Progenitor cell of endocrine pancreas (in vitro differentiated cells): ENCODE results near the gene NPHP4. TPM values are rescaled to one million over a fixed set of nuclear protein-coding genes. Genes with fewer than 3 reads are reported as not detected.

Experiments used
- DNase-seq: peaks from one replicate; pipeline ENCODE4 v3.0.0; 2021; ENCODE audit warnings: low spot score; ENCODE audit not compliant: unreplicated experiment
- H3K27ac Mint-ChIP-seq: 2 replicates; pipeline ENCODE4 v1.8.0; 2021; ENCODE audit warnings: mild to moderate bottlenecking, moderate library complexity, mixed read lengths
- H3K27me3 Mint-ChIP-seq: 2 replicates; pipeline ENCODE4 v1.8.0; 2021; ENCODE audit warnings: mixed read lengths
- H3K36me3 Mint-ChIP-seq: 2 replicates; pipeline ENCODE4 v1.8.0; 2022; ENCODE audit warnings: mixed read lengths; ENCODE audit not compliant: insufficient read depth
- H3K4me1 Mint-ChIP-seq: 2 replicates; pipeline ENCODE4 v1.8.0; 2021; ENCODE audit warnings: low read depth, mixed read lengths
- H3K4me3 Mint-ChIP-seq: 2 replicates; pipeline ENCODE4 v1.8.0; 2021; ENCODE audit warnings: low read depth, mild to moderate bottlenecking, moderate library complexity, mixed read lengths
- H3K9me3 Mint-ChIP-seq: 2 replicates; pipeline ENCODE4 v1.8.0; 2021; ENCODE audit warnings: low read depth, mixed read lengths
- CTCF ChIP-seq: fragments of 200-600 bp; sonication (generic); IDR thresholded peaks from one replicate; pipeline ENCODE4 v1.5.0; 2021; ENCODE audit warnings: antibody characterized with exemption, mild to moderate bottlenecking; ENCODE audit not compliant: unreplicated experiment
- total RNA-seq: library from RNA; stranded (reverse); gene quantifications from 2 replicates; pipeline ENCODE4 v1.2.1, GENCODE V29; 2021

NPHP4 gene
- total RNA-seq, 1 donor from 2014 or later: 29.9 TPM

- H3K27me3 Mint-ChIP-seq: peaks cover 20% of the 10 kb centered on the region
- no peaks in the 10 kb centered on the region for H3K36me3 Mint-ChIP-seq
- no peaks in the 10 kb centered on the region for H3K9me3 Mint-ChIP-seq
- no peak for TF ChIP-seq CTCF
- peaks cover 7% of the 10 kb centered on the region for H3K4me1 Mint-ChIP-seq
- no peak for DNase-seq
- no peak overlapping the region for H3K4me3 Mint-ChIP-seq
- H3K27ac Mint-ChIP-seq: no peak overlapping the region
These were observed 8.4 kb upstream of the NPHP4 start for GRCh38 chr1:6000444-6001288.

- Mint-ChIP-seq H3K9me3 (no peaks in the 10 kb centered on the region), H3K27me3 (peaks cover 20% of the 10 kb centered on the region), H3K4me1 (peaks cover 7% of the 10 kb centered on the region), H3K27ac (no peak overlapping the region), H3K4me3 (no peak overlapping the region), H3K36me3 (no peaks in the 10 kb centered on the region)
- TF ChIP-seq CTCF: no peak
- DNase-seq: no peak
These were observed 7.7 kb upstream of the NPHP4 start for GRCh38 chr1:5999711-6000443.

- TF ChIP-seq CTCF: no peak
- Mint-ChIP-seq H3K9me3 (no peaks in the 10 kb centered on the region), H3K36me3 (no peaks in the 10 kb centered on the region), H3K4me3 (no peak overlapping the region), H3K27me3 (peaks cover 21% of the 10 kb centered on the region), H3K27ac (no peak overlapping the region), H3K4me1 (peaks cover 5% of the 10 kb centered on the region)
- DNase-seq: no peak
These were observed 6.7 kb upstream of the NPHP4 start for GRCh38 chr1:5998906-5999301.

GRCh38 chr1:5998051-5998905 lies 6.1 kb upstream of the NPHP4 start:
- peaks cover 21% of the 10 kb centered on the region for H3K27me3 Mint-ChIP-seq
- no peak for TF ChIP-seq CTCF
- H3K4me3 Mint-ChIP-seq: no peak overlapping the region
- no peaks in the 10 kb centered on the region for H3K9me3 Mint-ChIP-seq
- H3K4me1 Mint-ChIP-seq: peaks cover under 1% of the 10 kb centered on the region
- DNase-seq: no peak
- H3K36me3 Mint-ChIP-seq: no peaks in the 10 kb centered on the region
- H3K27ac Mint-ChIP-seq: no peak overlapping the region

- DNase-seq: no peak
- no peaks in the 10 kb centered on the region for H3K4me1 Mint-ChIP-seq
- H3K4me3 Mint-ChIP-seq: no peak overlapping the region
- peaks cover 19% of the 10 kb centered on the region for H3K27me3 Mint-ChIP-seq
- no peak for TF ChIP-seq CTCF
- peak overlapping the region; percentile 49 for H3K27ac Mint-ChIP-seq
- H3K36me3 Mint-ChIP-seq: no peaks in the 10 kb centered on the region
- no peaks in the 10 kb centered on the region for H3K9me3 Mint-ChIP-seq
These were observed 5.1 kb upstream of the NPHP4 start for GRCh38 chr1:5997316-5997715.
